H1 (cell line): ENCODE data around the gene ALPP. TPM values are rescaled to one million over a fixed set of nuclear protein-coding genes. Genes with fewer than 3 reads are reported as not detected.

Experiments
- BRCA1 ChIP-seq: IDR thresholded peaks from 2 replicates; pipeline ENCODE4 v1.6.1; 2012; ENCODE audit warnings: low read depth, low read length, improper control_type of control experiment
- EGR1 ChIP-seq: IDR thresholded peaks from 2 replicates; pipeline ENCODE4 v1.6.1; 2011; ENCODE audit warnings: low read depth, low read length, borderline replicate concordance
- JUND ChIP-seq: IDR thresholded peaks from 2 replicates; pipeline ENCODE4 v1.6.1; 2011; ENCODE audit warnings: mild to moderate bottlenecking, improper control_type of control experiment, low read length
- POLR2AphosphoS5 ChIP-seq: IDR thresholded peaks from 2 replicates; pipeline ENCODE4 v1.6.1; 2011; ENCODE audit warnings: low read depth, low read length
- POU5F1 ChIP-seq: IDR thresholded peaks from 2 replicates; pipeline ENCODE4 v1.6.1; 2011; ENCODE audit warnings: low read depth, mild to moderate bottlenecking, low read length, moderate library complexity
- SP2 ChIP-seq: IDR thresholded peaks from 2 replicates; pipeline ENCODE4 v1.6.1; 2012; ENCODE audit warnings: mild to moderate bottlenecking, low read length, inconsistent platforms
- polyA plus RNA-seq, 7 experiments: library from polyadenylated mRNA; depleted of rRNA in 3 of 7; stranded (reverse) in 5 of 7; unstranded in 2 of 7; fragments of >200 nt in 5 of 7; fragments of 200-250 nt in 2 of 7; gene quantifications; 1 replicate in 5 of 7; 2 replicates in 1 of 7; 4 replicates in 1 of 7; pipeline versions ENCODE4 v1.2.1 to v1.2.3, GENCODE V29; 2011 to 2013; ENCODE audit warnings: missing spikeins in 2 of 7, mixed read lengths in 2 of 7
- total RNA-seq: library from RNA; stranded (reverse); fragmentation: NEBNext Ultra II Directional; extraction: Animal tissue kit (Norgen Biotek cat#: 25700); gene quantifications from 2 replicates; pipeline ENCODE4 v1.2.1, GENCODE V29; 2021

ALPP gene
- total and polyA plus RNA-seq, 2 of the 8 experiments (the other 6 are each of a cell fraction or from before 2014, with no cell fraction given): 0.15 TPM

DNA sequence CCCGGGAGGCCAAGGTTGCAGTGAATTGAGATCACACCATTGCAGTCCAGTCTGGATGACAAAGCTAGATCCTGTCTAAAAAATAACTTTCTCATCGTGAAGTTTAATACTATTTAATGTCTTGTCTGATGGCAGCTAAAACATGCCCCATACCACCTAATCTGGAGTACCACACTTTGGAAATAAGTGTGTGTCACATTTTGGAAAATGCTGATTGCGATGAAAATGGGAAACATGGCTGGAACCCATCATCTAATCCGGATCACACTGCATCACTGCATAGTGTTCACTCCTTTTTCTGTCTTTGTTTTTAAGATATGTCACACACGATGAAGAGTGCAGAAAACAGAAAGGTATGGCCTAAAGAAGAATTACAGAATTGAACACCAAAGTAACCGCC lies 31.2 kb upstream of the ALPP start (continued):
- TF ChIP-seq BRCA1 (no peak), JUND (no peak), POU5F1 (no peak), EGR1 (no peak), POLR2AphosphoS5 (no peak), SP2 (no peak)
